ENCODE results near the gene SGMS1. TPM values are rescaled to one million over a fixed set of nuclear protein-coding genes. Genes with fewer than 3 reads are reported as not detected.

The SGMS1 gene
- total RNA-seq, 3 donors from 2014 or later, result 66.5 to 114 (median 80.1) TPM

GRCh38 chr10:50515420-50515819 lies 108.3 kb downstream of the SGMS1 start:
- Histone ChIP-seq H3K4me3 (no peak overlapping the region), H3K4me1 (peaks cover 0 to 4% of the 10 kb centered on the region in 2 donors), H3K27ac (no peak overlapping the region), H3K36me3 (no peaks in the 10 kb centered on the region), H3K27me3 (no peaks in the 10 kb centered on the region), H3K9me3 (no peaks in the 10 kb centered on the region)
- intact Hi-C loops (cut with DNase I; ENCODE audit: low total_unique reads), result loop anchor here (10.0 kb wide), 1 partner anchor 1071 kb away; no protein-coding TSS in a partner anchor
- TF ChIP-seq POLR2A (IDR thresholded peaks at IDR 0.05), result no peak
- no peak for TF ChIP-seq CTCF (IDR thresholded peaks at IDR 0.05)
- no peak for DNase-seq (ENCODE audit: low spot score in 2 of 2)

- peaks cover 0 to 4% of the 10 kb centered on the region in 2 donors for H3K4me1 ChIP-seq
- no peak for DNase-seq (ENCODE audit: low spot score in 2 of 2)
- no peaks in the 10 kb centered on the region for H3K27me3 ChIP-seq
- H3K4me3 ChIP-seq, result no peak overlapping the region
- H3K27ac ChIP-seq, result no peak overlapping the region
- intact Hi-C loops (cut with DNase I; ENCODE audit: low total_unique reads), result loop anchor here (10.0 kb wide), 1 partner anchor 1070 kb away; no protein-coding TSS in a partner anchor
- no peaks in the 10 kb centered on the region for H3K9me3 ChIP-seq
- H3K36me3 ChIP-seq, result no peaks in the 10 kb centered on the region
- TF ChIP-seq POLR2A (IDR thresholded peaks at IDR 0.05) (no peak), CTCF (IDR thresholded peaks at IDR 0.05) (no peak), POLR2AphosphoS5 (IDR thresholded peaks at IDR 0.05) (no peak)
Measured at GRCh38 chr10:50514995-50515394, 108.8 kb downstream of the SGMS1 start.

GRCh38 chr10:50513956-50514355 lies 109.8 kb downstream of the SGMS1 start:
- no peaks in the 10 kb centered on the region for H3K9me3 ChIP-seq
- H3K27me3 ChIP-seq, result no peaks in the 10 kb centered on the region
- no peak for DNase-seq (ENCODE audit: low spot score in 2 of 2)
- no peak overlapping the region for H3K4me3 ChIP-seq
- no peaks in the 10 kb centered on the region for H3K36me3 ChIP-seq
- H3K4me1 ChIP-seq, result peaks cover 0 to 4% of the 10 kb centered on the region in 2 donors
- intact Hi-C loops (cut with DNase I; ENCODE audit: low total_unique reads), result loop anchor here (10.0 kb wide), 1 partner anchor 1069 kb away; no protein-coding TSS in a partner anchor
- no peak for TF ChIP-seq POLR2A (IDR thresholded peaks at IDR 0.05)
- no peak overlapping the region for H3K27ac ChIP-seq

- H3K27me3 ChIP-seq, result no peaks in the 10 kb centered on the region
- TF ChIP-seq POLR2A (IDR thresholded peaks at IDR 0.05) (no peak), POLR2AphosphoS5 (IDR thresholded peaks at IDR 0.05) (no peak), CTCF (IDR thresholded peaks at IDR 0.05) (no peak)
- no peaks in the 10 kb centered on the region for H3K36me3 ChIP-seq
- intact Hi-C loops (cut with DNase I; ENCODE audit: low total_unique reads), result loop anchor here (10.0 kb wide), 1 partner anchor 1068 kb away; no protein-coding TSS in a partner anchor
- H3K9me3 ChIP-seq, result no peaks in the 10 kb centered on the region
- no peak overlapping the region for H3K4me3 ChIP-seq
- no peak for DNase-seq (ENCODE audit: low spot score in 2 of 2)
- peaks cover 0 to 4% of the 10 kb centered on the region in 2 donors for H3K4me1 ChIP-seq
- H3K27ac ChIP-seq, result peak overlapping the region; percentile 27 to 56
Measured at GRCh38 chr10:50512743-50513416, 110.9 kb downstream of the SGMS1 start.

GRCh38 chr10:50512214-50512595 lies 111.6 kb downstream of the SGMS1 start:
- no peak for TF ChIP-seq POLR2A (IDR thresholded peaks at IDR 0.05)
- TF ChIP-seq CTCF (IDR thresholded peaks at IDR 0.05), result no peak
- no peak for TF ChIP-seq POLR2AphosphoS5 (IDR thresholded peaks at IDR 0.05)
- intact Hi-C loops (cut with DNase I; ENCODE audit: low total_unique reads), result loop anchor here (10.0 kb wide), 1 partner anchor 1067 kb away; no protein-coding TSS in a partner anchor
- peak overlapping the region; percentile 27 to 56 for H3K27ac ChIP-seq
- DNase-seq (ENCODE audit: low spot score in 2 of 2), result no peak
- H3K27me3 ChIP-seq, result no peaks in the 10 kb centered on the region
- no peak overlapping the region for H3K4me3 ChIP-seq
- H3K36me3 ChIP-seq, result no peaks in the 10 kb centered on the region
- H3K4me1 ChIP-seq, result peaks cover 0 to 4% of the 10 kb centered on the region in 2 donors
- no peaks in the 10 kb centered on the region for H3K9me3 ChIP-seq

All from breast epithelium (tissue), 4 donors.